Measurements from ENCODE around the gene PRR11.

DNA sequence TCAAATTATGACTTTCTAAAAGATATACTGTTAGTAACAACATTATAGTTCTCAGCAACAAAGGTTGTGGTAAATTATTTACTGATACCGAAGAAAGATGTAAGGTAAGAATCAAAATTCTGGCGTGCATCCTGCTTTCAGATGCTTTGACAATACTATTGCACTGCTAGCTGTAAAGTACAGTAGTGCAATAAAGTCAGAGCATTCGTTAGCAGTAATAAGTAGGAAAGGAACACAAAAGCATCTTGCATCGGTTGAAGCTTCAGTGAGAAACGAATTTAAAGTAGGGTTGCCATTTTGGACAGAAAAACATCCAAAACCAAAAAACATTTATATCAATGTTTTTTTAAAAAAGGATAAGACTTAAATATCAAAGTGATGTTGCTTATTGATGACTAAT, 4.5 kb upstream of the PRR11 start:
- TF ChIP-seq, protein P1, sequence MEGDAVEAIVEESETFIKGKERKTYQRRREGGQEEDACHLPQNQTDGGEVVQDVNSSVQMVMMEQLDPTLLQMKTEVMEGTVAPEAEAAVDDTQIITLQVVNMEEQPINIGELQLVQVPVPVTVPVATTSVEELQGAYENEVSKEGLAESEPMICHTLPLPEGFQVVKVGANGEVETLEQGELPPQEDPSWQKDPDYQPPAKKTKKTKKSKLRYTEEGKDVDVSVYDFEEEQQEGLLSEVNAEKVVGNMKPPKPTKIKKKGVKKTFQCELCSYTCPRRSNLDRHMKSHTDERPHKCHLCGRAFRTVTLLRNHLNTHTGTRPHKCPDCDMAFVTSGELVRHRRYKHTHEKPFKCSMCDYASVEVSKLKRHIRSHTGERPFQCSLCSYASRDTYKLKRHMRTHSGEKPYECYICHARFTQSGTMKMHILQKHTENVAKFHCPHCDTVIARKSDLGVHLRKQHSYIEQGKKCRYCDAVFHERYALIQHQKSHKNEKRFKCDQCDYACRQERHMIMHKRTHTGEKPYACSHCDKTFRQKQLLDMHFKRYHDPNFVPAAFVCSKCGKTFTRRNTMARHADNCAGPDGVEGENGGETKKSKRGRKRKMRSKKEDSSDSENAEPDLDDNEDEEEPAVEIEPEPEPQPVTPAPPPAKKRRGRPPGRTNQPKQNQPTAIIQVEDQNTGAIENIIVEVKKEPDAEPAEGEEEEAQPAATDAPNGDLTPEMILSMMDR (conservative IDR thresholded peaks at IDR 0.05) = no peak
- TF ChIP-seq ZFX (IDR thresholded peaks at IDR 0.05) = no peak

Measured in C4-2B (cell line).